Measurements from ENCODE around the gene STAT5B. TPM values are rescaled to one million over a fixed set of nuclear protein-coding genes. Genes with fewer than 3 reads are reported as not detected.

The STAT5B gene
- total and polyA plus RNA-seq, 2 of the 8 experiments (the other 6 are each of a cell fraction or from before 2014, with no cell fraction given): 35.3 to 52.6 TPM

DNA sequence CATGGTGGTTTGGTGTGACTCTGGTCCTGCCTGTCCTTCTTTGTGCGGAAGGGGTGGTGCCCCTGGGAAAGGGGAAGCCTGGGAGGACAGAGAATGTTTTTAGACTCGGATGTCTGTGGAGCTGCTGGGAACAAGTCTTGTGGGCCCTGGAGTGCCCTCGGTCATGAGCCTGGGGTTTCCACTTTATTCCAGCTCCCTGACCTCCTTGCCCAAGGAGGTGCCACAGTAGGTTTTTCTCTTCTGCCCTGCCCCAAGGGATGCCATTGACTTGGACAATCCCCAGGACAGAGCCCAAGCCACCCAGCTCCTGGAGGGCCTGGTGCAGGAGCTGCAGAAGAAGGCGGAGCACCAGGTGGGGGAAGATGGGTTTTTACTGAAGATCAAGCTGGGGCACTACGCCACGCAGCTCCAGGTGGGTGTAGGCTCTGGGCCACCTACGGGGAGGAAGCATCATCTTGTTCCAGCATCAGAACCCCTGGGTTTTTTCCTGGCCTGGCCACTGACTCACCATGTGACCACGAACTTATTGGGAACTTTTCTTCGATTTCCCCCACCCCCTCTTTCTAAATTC, 13.5 kb upstream of the STAT5B start (continued):
- no peak for TF ChIP-seq NANOG (IDR thresholded peaks at IDR 0.05; ENCODE audit: insufficient read depth, low read depth, low read length, poor library complexity, severe bottlenecking)
- TF ChIP-seq EP300 (IDR thresholded peaks at IDR 0.05; ENCODE audit: borderline replicate concordance in 1 of 2, low read depth in 2 of 2, low read length in 2 of 2): no peak

All from H1 (cell line).